HG03565 (cell line): ENCODE results near the gene SLC26A11.
"Not testable (repeated sequence)": the region's sequence is repeated elsewhere in the genome, so short reads cannot be mapped to it uniquely, and the experiment has no call there.

Source experiments
- ATAC-seq: cut with Tn5 transposase; IDR thresholded peaks from one replicate; pipeline ENCODE4 v1.9.1; 2021; ENCODE audit warnings: mild to moderate bottlenecking, moderate library complexity; ENCODE audit not compliant: unreplicated experiment

SLC26A11 gene

DNA sequence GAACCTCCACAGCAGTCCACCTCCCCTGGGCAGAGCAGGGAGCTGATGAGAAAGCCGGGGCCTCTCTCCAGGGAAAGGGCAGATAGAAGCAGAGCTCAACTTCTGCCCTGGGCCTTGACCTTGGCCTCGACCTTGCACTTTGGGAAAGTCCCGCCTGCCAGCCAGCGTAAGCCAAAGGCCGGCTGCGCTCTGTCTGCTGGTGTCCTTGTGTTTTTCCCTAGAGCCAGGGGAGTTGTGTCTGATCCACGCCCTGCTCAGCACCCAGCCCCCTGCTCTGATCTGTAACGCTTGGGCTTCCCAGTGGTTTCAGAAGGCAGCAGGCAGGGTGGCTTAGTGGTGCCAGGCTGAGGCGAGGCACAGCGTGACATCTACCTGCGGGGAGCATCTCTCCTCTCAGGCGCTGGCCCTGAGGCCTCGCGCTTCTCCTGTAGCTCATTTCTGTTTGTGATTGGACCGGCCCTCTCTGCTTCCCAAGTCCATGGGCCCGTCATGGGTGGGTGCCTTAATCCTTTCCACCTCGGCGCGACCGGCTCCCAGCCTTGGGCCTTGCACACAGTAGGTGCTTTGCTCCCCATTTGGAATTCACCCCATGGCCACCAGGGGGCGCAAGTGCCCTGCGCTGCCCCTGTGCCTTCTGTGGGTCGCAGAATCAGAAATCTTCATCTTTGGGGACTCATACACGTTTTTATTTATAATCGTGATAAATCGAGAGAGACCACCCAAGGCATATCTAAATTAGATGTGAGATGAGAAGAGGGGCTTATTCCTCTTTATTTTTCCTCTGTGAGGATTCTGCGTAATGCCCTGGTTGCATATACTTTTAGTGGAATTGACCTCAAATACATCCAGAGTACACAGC is 24.3 kb upstream of the SLC26A11 start:
- ATAC-seq, result no peak

DNA sequence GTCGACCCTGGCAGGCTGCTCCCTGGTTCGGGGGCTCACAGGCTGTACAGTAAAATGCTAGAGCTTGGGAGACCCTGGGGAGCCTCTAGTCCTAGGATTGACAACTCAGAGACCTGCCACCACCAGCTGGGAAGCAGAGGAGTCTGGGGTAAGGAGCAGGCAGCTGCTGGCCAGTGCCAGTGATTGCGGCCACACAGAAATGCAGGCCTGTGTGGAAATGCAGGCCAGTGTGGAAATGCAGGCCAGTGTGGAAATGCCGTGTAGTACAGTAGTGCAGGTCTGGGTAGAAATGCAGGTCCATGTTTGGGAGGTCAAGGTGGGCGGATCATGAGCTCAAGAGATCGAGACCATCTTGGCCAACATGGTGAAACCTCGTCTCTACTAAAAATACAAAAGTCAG is 23.6 kb upstream of the SLC26A11 start:
- no peak for ATAC-seq

DNA sequence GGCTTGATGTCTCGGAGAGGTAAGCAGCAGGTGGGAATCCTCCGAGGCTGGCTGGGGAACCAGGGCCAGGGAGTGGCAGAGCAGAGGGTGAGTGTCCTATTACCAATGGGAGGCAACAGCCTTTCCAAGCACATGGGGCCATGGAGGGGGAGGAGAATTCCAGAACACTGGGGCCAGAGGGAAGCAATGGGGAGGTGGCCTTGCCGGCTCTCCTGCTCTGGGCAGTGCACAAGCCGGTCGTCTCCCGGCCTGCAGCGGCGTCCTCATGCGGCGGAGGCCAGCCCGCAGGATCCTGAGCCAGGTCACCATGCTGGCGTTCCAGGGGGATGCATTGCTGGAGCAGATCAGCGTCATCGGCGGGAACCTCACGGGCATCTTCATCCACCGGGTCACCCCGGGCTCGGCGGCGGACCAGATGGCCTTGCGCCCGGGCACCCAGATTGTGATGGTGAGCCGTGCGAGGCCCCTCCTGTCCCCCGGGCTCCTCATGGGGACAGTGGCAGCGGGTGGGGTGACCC is 22.0 kb upstream of the SLC26A11 start:
- ATAC-seq, result no peak

DNA sequence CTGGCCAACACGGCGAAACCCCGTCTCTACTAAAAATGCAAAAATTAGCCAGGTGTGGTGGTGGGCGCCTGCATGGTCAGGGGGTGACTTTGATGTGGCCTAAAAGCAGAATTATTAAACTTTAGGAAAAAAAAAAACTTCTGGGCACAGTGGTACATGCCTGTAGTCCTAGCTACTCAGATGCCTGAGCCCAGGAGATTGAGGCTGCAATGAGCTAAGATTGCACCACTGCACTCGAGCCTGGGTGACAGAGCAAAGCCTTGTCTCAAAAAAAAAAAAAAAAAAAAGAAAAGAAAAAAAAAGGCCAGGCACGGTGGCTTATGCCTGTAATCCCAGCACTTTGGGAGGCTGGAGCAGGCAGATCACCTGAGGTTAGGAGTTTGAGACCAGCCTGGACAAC is 20.9 kb upstream of the SLC26A11 start:
- ATAC-seq, result not testable (repeated sequence)

DNA sequence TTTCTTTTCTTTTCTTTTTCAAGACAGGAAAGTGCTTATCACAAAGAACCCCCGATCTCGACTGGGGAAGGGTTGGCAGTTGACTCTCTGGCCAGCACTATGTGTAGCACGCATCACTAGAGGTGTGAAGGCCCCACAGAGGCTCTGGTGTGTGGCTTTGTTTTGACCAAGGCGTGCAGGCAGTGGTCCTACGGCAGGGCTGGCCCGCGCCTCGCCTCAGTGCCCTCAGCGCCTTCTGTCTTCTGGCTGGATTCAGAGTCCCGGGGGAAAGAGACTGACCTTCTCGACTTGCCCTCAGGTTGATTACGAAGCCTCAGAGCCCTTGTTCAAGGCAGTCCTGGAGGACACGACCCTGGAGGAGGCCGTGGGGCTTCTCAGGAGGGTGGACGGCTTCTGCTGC is 18.8 kb upstream of the SLC26A11 start:
- no peak for ATAC-seq

DNA sequence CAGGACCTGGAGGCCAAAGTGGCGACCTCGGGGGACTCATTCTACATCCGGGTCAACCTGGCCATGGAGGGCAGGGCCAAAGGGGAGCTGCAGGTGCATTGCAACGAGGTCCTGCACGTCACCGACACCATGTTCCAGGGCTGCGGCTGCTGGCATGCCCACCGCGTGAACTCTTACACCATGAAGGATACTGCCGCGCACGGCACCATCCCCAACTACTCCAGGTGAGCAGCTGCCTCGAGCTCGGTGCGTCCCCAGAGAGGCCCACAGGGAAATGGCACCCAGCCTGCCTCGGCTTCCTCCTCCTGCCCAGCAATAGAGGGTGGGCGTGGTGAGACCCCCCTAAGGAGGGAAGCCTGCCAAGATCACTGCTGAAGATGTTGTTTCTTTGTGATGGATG is 18.0 kb upstream of the SLC26A11 start:
- no peak for ATAC-seq

DNA sequence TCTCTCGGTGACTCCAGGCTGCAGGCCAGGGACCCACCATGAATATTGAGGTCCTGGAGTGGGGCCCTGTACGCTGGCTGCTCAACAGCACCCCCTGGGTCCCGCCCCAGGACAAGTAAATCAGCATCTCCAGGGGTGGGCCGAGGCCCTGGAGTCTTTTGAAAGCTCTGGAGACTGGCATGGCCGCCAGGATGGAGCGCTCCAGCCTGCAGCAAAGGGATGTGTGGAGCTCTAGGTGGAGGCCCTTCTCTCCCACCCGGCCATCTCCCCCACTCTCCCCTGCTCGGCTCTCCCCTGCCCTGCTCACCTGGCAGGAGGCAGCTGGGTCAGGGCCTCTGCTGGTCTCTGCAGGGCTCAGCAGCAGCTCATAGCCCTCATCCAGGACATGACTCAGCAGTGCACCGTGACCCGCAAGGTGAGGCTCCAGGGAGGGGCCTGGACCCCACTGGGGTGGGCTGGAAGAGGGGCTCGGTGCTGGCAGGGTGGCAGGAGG is 16.7 kb upstream of the SLC26A11 start:
- no peak for ATAC-seq

DNA sequence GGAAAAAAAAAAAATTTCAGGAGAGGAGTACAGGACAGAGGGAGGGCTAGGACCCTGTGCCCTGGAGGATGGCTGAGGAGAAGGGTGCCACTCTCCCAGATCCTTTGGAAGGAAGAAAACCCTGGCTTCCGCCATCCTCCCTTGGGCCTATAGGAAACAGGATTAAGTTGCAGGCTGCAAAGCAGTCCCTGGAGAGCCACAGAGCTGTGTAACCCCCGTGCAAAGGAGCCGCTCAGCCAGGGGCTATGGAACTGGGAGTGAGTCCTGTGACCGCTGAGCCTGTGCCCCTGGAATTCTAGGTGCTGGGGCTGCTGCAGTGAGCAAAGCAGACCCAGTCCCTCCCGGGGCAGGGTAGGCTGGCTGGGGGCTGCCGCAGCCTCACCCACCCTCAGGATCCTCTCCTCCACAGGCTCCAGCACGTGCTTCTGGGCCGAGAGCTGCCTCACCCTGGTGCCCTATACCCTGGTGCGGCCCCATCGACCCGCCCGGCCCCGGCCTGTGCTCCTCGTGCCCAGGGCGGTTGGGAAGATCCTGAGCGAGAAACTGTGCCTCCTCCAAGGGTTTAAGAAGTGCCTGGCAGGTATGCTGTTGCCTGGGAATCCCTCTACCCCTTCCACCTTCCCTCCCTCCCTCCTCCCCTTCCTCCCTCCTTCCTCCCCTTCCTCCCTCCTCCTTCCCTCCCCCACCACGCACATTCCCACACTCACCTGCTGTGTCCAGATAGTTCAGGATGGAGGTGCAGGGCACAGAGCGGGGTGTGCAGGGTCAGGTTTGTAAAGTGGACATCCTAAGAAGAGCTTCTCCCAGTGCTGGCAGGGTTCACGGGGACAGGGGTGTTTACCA is 15.4 kb upstream of the SLC26A11 start:
- ATAC-seq, result no peak

DNA sequence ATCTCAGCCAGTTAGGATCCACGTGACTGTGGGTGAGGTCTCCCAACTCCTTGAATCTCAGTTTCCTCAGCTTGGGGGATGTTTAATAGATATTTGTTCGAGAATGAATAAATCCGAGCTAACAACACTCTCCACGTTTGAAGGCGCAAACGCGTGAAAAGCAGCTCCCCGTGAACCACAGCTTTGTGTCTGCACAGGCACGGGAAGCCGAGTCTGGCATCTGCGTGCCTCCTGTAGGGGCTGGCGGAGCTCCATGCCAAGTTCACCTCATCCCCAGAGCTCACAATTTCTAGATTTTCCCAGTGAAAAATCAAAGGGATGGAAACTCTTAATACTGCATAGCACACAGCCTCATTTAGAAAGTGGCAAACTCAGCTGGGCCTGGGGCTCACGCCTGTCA is 14.4 kb upstream of the SLC26A11 start:
- ATAC-seq, result no peak

DNA sequence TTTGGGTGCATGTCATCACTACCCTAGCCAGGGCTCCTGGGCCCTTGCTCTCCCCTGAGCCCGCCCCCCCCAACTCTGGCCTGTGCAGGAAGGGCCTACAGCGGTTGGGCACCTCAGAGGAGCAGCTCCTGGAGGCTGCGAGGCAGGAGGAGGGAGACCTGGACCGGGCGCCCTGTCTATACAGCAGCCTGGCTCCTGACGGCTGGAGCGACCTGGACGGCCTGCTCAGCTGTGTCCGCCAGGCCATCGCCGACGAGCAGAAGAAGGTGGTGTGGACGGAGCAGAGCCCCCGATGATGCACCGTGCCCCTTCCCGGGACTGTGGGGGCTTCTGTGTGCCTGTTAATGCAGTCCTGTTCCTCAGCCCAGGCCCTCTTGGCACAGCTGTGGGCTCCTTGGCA is 12.2 kb upstream of the SLC26A11 start:
- no peak for ATAC-seq

DNA sequence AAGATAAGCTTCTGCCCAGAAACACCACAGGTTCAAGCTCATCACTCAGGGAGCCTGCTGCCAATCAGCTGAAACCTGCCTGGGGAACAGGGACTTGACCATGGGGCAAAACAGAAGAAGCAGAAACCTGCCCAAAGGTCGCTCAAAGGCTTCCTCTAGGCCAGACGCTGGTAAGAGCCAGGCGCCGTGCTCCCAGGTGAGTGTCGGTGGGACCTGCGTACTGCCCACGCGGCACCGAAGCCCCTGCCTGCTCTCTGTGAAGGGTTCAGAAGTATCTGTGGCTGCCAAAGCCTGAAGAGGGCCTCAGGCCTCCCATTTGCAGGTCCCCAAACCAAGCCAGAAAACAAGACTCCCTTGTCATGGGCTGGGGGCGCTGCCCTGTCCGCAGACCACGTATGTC is 10.5 kb upstream of the SLC26A11 start:
- ATAC-seq, result no peak

DNA sequence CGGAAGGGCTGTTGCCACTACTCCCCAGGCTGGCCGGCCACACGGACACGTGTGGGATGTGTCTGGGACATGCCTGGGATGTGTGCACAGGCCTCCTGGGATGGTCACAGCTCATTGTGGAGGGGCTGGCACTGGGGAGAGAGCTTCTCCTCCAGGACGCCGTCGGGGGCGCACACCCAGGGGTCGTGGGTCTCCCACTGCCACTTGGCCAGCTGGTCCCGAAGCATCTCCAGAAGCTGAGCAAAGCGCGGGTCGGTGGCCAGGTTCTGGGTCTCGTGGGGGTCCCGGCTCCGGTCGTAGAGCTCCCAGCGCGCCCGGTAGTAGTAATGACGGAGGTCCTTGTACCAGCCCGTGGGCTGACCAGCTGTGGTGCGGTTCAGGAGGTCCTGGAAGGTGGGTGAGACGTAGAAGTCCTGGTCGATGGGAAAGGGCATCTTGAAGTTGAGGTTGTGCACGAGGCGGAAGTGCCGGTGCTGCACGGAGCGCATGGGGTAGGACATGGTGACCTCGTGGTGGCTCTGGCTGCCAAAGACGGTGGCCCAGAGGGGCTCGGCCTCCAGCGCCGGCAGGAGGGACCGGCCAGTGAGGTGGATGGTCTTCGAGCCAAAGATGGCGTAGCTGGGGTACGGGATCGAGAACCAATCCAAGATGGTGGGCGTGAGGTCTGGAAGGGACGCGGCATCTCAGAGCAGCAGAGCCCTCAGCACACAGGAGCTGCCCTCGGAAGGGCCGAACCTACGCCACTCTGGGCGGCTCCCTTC is 9.7 kb upstream of the SLC26A11 start:
- ATAC-seq, result no peak

DNA sequence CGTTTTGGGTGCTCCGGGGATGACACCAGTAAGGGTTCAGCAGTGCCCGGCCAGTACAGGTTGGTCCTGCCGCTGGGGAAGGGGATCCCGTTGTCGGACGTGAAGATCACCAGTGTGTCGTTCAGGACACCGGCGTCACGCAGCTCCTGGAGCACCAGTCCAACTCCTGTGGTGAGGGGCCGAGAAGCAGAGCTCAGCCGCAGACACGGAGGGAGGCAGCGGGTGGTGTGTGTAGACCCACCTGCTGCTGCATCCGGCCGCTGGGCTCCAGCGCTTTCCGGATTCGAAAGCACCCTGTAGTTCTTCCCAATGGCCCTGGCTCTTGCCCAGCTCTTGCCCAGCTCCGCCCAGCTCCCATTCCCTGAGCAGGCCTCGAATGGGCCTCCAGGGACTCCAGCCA is 8.1 kb upstream of the SLC26A11 start:
- no peak for ATAC-seq

DNA sequence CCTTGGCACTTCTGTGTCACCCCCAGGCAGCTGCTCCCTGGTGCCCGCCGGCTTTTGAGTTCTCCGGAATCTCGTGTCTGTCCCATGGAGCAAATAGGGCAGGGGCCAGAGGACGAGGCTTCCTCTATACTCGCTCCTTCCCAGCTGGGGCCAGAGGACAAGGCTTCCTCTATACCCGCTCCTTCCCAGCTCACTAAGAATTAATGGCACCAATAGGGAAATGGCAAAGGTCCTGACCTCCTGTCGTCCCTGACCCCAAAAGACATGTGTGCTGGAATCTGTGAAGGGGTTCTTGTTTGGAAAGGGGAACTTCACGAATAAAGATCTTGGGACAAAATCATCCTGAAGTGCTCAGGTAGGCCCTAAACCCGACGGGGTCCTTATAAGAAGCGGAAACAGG is 7.7 kb upstream of the SLC26A11 start:
- no peak for ATAC-seq

DNA sequence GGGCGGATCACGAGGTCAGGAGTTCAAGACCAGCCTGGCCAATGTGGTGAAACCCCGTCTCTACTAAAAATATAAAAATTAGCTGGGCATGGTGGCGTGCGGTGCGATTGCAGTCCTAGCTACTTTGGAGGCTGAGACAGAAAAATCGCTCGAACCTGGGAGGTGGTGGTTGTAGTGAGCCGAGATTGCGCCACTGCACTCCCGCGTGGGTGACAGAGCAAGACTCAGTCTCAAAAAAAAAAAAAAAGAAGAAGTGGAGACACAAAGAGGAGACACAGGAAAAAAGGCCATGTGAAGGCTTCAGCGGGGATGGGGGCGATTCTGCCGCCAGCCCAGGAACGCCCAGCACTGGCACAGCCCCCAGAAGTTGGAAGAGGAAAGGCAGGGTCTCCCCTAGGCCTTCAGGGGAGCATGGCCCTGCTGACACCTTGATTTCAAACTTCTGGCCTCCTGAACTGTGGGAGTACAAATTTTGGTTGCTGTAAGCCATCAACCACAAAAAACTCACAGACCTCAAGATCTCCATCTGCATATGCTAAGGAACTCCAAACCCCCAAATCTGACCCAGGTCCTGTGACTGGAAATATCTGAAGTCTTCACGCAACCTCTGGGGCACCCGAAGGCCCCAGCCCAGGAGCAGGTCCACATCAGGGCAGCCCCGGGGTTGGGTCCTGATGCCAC is 7.1 kb upstream of the SLC26A11 start:
- ATAC-seq, result no peak

DNA sequence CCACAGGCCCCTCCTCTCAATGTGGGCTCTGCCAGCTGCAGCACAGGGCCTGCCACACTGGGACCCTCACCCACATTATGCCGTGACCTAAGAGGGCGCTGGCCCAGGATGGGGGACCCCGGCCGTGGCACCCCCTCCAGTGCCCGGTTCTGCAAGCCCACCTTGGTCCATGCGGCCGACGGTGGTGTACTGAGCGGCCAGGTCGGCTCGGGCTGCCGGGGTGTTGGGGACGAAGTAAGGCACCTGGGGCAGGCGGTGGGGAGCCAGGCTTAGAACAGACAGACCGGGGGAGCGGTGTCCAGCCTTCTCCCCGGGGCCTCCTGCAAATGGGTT is 6.6 kb upstream of the SLC26A11 start:
- ATAC-seq, result no peak

DNA sequence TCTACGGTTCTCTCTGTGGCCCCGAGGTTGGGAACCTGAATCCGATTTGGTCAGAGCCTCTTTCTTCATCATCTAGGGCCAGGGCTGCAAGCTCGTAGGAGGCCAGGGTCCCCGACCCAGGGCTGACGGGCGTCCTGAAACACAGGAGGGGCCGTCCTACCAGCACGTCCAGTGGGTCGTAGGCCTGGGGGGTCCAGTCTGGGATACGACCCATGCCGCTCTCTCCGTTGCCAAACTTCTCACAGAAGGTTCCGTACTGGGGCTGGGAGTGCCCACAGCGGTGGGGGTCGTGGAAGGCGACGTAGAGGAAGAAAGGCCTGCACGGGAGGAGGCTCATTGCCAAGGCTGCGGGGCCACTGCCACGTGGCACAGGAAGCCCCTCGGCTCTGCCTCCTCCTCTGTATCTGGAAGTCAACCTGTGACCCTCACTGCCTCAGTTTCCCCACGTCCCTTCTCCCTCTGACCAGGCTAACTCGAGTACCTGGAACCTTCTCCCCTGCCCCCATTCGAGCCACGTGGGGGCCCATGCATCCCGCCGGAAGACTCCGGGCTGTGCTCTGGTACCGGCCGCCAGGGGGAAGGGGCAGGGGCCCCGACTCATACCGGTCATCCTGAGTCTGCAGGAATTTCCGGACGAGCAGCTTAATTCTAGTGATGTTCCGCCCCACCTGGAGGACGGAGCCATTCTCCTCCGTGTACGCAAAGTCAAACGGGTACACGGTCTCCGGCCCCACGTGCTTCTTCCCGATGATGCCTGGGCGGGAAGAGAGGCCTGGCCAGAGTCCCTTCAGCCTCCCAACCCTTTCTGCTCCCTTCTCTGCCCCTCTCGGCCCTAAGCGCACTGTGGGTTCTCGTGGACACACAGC is 6.0 kb upstream of the SLC26A11 start:
- ATAC-seq, result no peak

DNA sequence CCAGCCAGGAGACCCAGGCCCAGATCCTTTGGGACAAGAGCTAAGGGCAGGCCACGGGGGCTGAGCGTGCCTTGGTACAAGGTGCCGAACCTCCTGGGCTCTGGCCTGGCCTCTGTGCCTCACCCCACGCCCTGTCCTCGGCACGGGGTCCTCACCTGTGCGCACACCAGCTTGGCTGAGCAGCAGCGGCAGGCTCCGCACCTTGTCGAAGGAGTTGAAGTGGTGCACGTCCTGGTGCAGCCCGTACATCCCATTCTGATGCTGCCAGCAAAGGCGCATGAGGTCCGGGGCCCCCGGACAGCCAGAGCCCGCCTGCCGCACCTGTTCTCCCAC is 5.4 kb upstream of the SLC26A11 start:
- ATAC-seq, result no peak

DNA sequence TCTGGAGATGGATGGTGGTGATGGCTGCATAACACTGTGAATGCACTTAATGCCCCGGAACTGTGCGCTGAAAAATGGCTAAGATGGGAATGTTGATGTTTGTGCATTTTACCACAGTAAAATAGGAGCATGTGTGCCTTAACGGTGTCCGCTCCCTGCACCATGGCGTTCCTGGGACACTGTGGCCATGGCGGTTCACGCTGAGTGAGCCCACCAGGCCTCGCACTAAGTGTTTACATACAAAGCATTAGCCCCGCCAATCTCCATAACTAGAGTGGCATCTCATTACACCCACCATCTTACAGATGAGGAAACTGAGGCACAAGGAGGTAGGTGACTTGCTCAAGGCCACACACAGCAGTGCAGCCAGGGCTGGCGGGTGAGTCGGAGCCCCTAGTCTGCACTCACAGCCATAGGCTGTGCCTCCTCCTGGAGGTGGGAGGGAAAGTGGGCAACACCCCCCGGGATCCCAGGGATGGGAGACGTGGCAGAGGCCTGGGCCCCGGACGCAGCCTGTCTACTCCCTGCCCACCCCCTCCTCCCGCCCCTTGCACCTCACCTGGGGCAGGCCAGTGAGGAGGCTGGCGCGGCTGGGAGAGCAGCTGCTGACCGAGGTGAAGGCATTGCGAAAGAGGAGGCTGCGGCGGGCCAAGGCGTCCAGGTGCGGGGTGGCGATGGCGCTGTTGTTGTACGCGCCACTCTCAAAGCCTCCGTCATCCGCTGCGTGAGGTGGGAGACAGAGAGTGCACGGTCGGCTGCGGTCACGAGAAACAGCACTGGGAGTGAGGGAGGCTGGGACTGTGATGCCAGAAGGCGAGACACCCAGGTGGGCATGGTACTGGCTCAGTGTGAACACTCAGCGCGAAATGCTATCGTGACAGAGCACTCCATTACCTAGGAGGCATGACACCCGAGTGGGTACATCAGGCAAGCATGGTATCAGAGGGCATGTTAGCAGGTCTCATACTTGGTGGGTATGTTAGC is 3.5 kb upstream of the SLC26A11 start:
- ATAC-seq, result no peak
